Epithelial cell of proximal tubule (primary cell): Measurements from ENCODE around the gene MALT1. TPM values are rescaled to one million over a fixed set of nuclear protein-coding genes. Genes with fewer than 3 reads are reported as not detected.

ENCODE experiments used
- DNase-seq: peaks from one replicate; pipeline ENCODE4 v3.0.0-alpha.2; 2011; ENCODE audit warnings: low read depth
- H3K4me3 ChIP-seq: 2 replicates; pipeline ENCODE4 v1.5.1; 2011; ENCODE audit warnings: low read depth, mild to moderate bottlenecking, low read length
- CTCF ChIP-seq: conservative IDR thresholded peaks from 2 replicates; pipeline ENCODE4 v1.5.1; 2012; ENCODE audit warnings: low read depth, mild to moderate bottlenecking, low read length
- total RNA-seq: library from RNA; depleted of rRNA; stranded (reverse); fragments of >200 nt; gene quantifications from 2 replicates; pipeline ENCODE4 v1.2.3, GENCODE V29; 2015

The MALT1 gene
- total RNA-seq, 1 donor from 2014 or later, result 47.7 TPM

- no peak for DNase-seq
- no peak for TF ChIP-seq CTCF
- no peak overlapping the region for H3K4me3 ChIP-seq
Observed at GRCh38 chr18:58666176-58666575, 5.1 kb upstream of the MALT1 start.

DNA sequence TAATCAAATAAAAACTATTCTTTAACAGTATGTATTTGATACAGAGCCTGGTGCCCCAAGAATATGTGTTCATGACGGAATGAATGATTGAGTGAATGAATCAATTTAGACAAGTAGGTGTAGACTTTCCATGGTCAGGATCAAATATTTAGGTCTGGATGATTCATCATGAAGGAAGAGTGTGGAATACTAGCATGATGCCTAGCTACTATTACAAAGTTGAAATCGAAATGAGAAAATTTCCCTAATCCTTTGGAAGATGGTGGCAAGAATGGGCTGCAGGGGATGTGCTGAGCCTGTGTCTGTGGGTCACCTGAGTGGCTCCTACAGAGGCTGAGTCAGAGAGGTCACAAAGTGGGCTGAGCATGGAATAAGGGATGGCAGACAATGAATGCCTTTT lies 3.1 kb upstream of the MALT1 start:
- TF ChIP-seq CTCF, result no peak
- no peak overlapping the region for H3K4me3 ChIP-seq
- no peak for DNase-seq

- DNase-seq, result no peak
- no peak for TF ChIP-seq CTCF
- no peak overlapping the region for H3K4me3 ChIP-seq
Observed at GRCh38 chr18:58668897-58669296, 2.4 kb upstream of the MALT1 start.

DNA sequence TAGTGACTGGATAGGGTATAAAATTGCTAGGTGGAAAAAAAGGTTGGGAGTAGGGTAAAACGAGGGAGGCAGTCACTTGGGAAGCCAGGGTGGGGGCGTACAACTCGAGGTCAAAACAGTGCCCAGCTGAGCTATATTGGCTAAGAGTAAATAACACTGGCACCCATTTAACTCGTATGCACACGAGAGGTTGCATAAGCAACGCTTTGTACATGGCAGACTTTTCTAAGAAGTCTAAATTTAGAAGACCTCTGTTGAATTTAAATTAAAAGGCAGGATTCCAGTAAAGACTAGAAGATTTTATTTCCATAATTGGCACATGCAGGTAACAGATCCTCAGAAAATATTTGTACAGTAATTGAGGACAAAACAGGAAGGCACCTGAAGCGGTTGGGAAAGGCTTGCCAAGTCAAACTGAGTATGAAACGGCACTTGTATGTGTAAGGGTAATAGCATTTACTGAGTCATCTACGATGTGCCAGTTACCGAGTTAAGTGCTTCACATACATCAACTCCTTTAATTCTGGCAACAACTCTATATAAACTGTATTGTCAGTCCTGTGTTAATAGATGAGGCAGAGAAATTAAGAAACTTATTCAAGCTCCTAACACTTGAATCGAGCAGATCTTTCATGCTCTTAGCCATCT lies 1.4 kb upstream of the MALT1 start:
- no peak overlapping the region for H3K4me3 ChIP-seq
- no peak for DNase-seq
- no peak for TF ChIP-seq CTCF

DNA sequence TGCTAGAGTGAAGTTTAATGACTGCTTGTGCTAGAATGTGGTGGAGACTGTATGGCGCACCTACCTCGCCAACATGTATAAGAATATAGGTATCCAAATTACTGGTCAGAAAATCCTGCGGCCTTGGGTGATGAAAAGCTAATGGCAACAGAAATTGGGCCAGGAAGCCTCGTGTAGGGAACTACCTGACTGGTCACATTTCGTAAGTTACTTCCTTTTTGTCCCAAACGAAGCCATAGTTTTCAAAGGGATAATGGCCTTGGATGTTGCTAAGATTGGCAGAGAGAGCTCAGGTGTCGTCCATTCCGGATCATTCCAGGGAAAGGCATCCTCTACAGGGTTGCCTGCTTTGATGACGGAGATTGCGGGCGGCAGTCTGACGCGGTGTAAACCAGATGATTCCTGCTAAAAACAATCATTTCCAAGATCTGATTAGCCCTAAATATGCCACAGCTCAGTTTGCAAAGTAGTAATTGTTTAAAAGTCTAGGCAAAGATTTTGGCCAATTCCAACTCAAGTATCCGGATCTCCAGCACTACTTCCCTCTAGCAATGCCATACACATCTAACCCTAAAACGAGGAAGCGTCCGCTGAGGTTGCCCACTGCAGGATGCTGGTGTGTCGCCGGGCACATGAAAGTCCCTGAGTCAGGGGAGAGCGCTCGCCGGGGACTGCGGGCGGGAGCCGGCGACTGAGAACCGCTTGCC lies 708 bp upstream of the MALT1 start:
- DNase-seq, result no peak
- peak overlapping the region; percentile 95 for H3K4me3 ChIP-seq
- no peak for TF ChIP-seq CTCF

- no peak for DNase-seq
Observed at GRCh38 chr18:58671632-58672564, 633 bp downstream of the MALT1 start.

More at GRCh38 chr18:58671632-58672564, 633 bp downstream of the MALT1 start:
- TF ChIP-seq CTCF, result no peak
- peak overlapping the region; percentile 95 for H3K4me3 ChIP-seq
